GM19025 (cell line): ENCODE results near the gene SAA4.
A peak's percentile ranks its signal among the peaks of the same experiment; 100 is the strongest.
"Not testable (repeated sequence)": the region's sequence is repeated elsewhere in the genome, so short reads cannot be mapped to it uniquely, and the experiment has no call there.

ENCODE experiments used
- ATAC-seq: cut with Tn5 transposase; IDR thresholded peaks from one replicate; pipeline ENCODE4 v1.9.1; 2021; ENCODE audit warnings: mild to moderate bottlenecking, low read depth, moderate library complexity; ENCODE audit not compliant: unreplicated experiment

SAA4 gene, protein sequence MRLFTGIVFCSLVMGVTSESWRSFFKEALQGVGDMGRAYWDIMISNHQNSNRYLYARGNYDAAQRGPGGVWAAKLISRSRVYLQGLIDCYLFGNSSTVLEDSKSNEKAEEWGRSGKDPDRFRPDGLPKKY

DNA sequence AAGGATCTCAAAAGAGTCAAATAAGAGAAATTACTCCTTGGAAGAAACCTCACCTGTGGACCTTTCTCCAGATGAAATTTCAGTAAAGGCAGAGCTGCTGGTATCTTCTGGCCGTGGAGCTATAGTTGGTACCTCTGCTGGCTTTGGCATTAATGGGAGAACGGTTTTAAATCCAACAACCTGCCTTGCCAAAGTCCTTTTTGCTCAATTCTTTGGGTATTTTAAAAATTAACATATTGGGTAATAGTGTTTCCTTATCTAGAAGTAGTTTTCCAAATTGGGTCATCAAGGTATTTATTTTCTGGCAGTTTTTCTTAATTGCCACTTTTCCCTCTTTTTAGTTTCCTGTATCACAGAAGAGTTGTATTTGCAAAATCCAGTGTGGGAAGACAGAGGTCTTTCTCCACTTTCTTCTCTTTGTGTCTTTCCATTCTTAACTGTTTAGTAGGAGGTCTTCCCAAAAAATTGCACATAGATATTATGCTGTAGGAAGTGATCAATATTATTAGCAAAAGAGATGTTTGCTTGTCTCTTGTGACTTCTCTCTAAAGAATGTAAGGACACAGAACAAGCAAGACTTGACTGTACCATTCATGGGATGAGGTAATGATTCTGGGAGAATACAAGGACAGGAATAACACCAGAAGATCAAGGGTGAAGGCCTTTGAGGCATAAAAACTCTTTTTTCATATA, at the start of gene SAA4:
SAA4 (minus strand) TSS at position 139 of the 693 bp plus-strand sequence. CDS start 876 bp downstream, outside the sequence.
- ATAC-seq = no peak

DNA sequence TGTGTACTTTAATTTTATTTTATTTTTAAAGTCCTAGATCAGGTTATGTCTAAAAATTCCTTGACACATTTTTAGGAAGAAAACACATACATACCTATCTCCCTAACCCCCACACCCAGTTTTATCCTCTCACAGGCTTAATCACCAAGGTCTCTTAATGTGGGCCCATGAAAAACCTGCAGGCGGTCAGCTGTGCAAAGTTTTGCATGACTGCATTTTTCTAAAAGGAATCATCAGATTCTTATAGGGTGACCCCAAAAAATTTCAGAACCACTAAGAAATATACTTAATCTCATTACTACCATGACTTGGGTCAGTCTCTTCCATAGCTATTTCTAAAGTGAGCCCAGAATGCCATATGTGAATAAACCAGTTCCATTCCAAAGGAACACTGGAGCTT, 49.2 kb upstream of the SAA4 start:
- ATAC-seq = no peak

- no peak for ATAC-seq
Observed at GRCh38 chr11:18282626-18283025, 46.0 kb upstream of the SAA4 start.

DNA sequence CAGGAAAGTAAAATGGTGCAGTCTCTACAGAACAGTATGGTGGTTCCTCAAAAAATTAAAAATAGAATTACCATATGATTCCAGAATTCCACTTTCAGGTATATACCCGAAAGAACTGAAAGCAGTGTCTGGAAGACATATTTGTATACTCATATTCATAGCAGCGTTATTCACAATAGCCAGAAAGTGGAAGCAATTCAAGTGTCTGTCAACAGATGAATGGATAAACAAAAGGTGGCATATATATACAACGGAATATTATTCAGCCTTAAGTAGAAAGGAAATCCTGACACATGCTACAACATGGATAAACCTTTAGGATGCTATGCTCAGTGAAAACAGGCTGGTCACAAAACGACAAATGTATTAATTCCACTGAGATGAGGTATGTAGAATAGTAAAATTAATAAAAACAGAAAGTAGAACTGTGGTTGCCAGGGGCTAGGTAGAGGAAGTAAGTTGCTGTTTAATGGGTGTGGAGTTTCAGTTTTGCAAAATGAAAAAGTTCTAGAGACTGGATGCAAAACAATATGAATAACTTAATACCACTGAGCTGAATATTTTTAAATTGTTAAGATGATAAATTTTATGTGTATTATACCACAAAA, 43.9 kb upstream of the SAA4 start:
- peak; percentile 90 for ATAC-seq

GRCh38 chr11:18277565-18278271, 41.1 kb upstream of the SAA4 start:
- ATAC-seq = no peak

DNA sequence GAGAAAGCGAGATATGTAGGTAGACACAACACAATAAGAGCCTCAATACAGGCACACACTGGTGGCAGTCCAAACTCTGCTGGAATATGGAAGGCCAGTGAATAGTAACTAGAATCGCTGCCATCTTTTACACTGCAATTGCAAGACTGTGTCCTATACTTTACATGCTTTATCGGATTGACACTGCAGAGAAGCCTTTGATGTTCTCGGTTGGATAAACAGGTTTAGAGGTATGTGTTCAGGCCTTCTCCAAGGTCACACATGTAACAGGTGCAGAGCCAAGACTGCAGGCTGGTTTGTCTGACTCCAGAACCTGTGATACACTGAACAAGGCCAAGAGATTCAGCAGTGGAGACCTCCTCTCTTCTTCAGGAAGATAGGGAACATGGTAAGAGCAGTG, 34.6 kb upstream of the SAA4 start:
- no peak for ATAC-seq

- no peak for ATAC-seq
Observed at GRCh38 chr11:18270102-18270501, 33.5 kb upstream of the SAA4 start.

- ATAC-seq = not testable (repeated sequence)
Observed at GRCh38 chr11:18269252-18269651, 32.6 kb upstream of the SAA4 start.

DNA sequence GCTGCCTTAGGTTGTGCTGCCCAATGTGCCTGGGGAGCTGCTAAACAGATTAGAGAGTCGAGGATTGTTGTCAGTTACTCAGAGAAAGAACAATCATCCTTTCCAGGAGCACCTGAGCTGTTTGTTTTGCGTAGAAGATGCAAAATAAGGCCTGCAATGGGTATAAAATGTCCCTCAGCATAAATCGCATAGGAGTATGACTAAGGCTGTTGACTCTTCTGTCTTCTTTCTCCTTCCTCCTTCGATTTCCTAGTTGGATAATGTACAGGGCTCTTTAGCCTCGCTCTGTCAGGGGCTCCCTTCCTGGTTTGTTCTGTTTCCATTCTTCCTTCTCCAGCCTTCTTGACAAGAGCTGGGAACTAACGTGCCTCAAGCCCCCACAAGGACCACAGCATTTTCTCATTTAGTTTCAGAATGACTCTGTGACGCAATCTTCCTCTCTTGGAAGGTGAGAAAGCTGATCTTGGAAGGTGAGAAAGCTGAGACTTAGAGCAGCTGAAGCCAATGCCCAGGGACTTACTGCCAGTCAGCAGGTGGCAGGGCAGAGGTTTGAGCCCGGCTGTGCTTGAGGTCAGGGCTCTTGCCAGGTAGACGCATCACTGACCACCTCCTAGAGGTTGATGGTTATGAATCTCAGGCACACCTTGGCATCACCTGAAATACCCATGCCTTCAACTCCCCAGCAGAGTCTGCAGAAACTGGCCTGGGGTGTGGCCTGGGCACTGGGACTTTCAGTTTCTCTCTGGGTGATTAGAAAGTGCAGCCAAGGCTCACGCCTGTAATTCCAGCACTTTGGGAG, 30.9 kb upstream of the SAA4 start:
- ATAC-seq = peak; percentile 58

DNA sequence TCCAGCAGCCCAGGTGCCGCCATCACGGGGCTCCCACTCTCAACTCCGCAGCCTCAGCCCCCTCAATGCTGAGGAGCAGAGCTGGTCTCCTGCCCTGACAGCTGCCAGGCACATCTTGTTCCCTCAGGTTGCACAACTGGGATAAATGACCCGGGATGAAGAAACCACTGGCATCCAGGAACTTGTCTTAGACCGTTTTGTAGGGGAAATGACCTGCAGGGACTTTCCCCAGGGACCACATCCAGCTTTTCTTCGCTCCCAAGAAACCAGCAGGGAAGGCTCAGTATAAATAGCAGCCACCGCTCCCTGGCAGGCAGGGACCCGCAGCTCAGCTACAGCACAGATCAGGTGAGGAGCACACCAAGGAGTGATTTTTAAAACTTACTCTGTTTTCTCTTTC, 29.3 kb upstream of the SAA4 start, which contains the start of gene SAA1:
SAA1 (plus strand) TSS at position 316 of the 400 bp plus-strand sequence. CDS start 624 bp downstream, outside the sequence.
- ATAC-seq = no peak

GRCh38 chr11:18264677-18265555, 28.3 kb upstream of the SAA4 start:
- no peak for ATAC-seq

GRCh38 chr11:18264035-18264434, 27.4 kb upstream of the SAA4 start:
- ATAC-seq = no peak

- not testable (repeated sequence) for ATAC-seq
Observed at GRCh38 chr11:18262681-18263350, 26.2 kb upstream of the SAA4 start.

DNA sequence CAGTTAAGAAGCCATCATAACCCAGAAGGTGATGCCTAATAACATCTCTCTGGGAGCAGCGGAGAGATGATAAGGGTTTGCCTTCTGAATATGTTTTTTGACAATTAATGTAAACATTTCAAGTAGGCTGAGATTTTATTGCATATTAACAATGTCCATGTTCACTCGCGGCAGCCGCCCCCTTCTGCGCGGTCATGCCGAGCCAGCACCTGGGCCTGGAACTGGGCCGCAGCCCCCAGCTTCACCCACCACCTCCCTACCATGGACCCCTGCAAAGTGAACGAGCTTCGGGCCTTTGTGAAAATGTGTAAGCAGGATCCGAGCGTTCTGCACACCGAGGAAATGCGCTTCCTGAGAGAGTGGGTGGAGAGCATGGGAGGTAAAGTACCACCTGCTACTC, 25.1 kb upstream of the SAA4 start:
- no peak for ATAC-seq

DNA sequence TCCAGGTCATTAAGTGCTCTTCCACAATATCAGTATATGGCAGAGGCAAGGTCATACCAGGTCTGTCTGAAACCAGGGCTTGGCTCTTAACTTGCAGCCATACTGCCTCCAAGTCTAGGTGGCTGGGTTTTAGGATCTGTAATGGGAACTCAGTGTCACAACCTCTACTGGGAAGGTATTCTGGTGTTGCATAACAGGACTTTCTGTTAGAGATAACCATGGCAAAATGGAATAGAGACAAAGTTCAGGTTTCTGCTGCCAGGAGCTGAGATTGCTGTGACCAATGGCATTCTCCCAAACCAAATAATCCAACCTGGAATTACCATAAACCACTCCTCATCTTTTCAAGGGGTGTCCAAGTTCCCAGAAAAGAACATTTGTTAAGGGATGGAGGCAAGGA, 22.7 kb upstream of the SAA4 start:
- ATAC-seq = no peak

GRCh38 chr11:18254781-18255361, 18.3 kb upstream of the SAA4 start:
- no peak for ATAC-seq

DNA sequence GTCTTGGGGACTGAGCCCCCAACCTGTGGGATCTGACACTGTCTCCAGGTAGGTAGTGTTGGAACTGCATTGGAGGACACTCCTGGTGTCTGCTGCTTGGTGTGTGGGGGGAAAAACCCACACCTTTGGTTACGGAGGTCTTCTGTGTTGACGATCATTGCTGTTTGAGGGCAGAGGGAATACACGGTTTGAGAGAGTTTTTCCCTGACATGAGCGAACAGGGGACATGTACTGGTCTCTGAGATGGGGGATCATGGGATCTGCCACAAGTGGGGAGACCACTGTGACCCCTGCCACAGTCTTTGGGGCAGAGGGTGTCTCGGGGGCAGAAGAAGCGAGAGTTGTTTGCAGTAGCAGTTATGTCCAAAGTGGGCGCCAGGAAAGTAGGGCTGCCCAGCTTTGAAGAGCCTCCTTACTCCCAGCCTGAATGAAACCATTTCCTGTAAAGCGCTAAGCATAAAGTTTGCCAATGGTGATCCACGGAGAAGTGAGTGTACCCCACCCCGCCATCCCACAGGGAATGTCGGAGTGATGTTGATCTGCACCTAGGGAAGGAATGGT, 17.3 kb upstream of the SAA4 start:
- no peak for ATAC-seq

GRCh38 chr11:18253233-18253632, 16.6 kb upstream of the SAA4 start:
- ATAC-seq = no peak
